SK-N-SH treated with all-trans-retinoic acid at 6 μM for 48 hours (cell line): Measurements from ENCODE around the gene PRPSAP2.

ENCODE experiments used
- BACH2 ChIP-seq: fragments of 250-450 bp; sonication (Bioruptor Pico); IDR thresholded peaks from 2 replicates; pipeline ENCODE4 v1.9.0; 2021; ENCODE audit warnings: mild to moderate bottlenecking, borderline replicate concordance
- ESRRG ChIP-seq: fragments of 250-450 bp; sonication (Bioruptor Pico); IDR thresholded peaks from 2 replicates; pipeline ENCODE4 v1.6.1; 2021; ENCODE audit warnings: mild to moderate bottlenecking
- RARB ChIP-seq: fragments of 250-450 bp; sonication (Bioruptor Pico); IDR thresholded peaks from 2 replicates; pipeline ENCODE4 v1.8.0; 2021; ENCODE audit warnings: mild to moderate bottlenecking, moderate library complexity
- SNAI2 ChIP-seq: fragments of 250-450 bp; sonication (Bioruptor Pico); IDR thresholded peaks from 2 replicates; pipeline ENCODE4 v1.5.0; 2020; ENCODE audit warnings: mild to moderate bottlenecking, moderate library complexity
- ZFP30 ChIP-seq: fragments of 450-650 bp; formaldehyde crosslinking; IDR thresholded peaks from 2 replicates; pipeline ENCODE4 v1.5.0; 2022; ENCODE audit warnings: mild to moderate bottlenecking, moderate library complexity
- TF ChIP-seq, protein P1 (sequence below): fragments of 250-450 bp; sonication (Bioruptor Pico); IDR thresholded peaks from 2 replicates; pipeline ENCODE4 v1.8.0; 2020; ENCODE audit warnings: mild to moderate bottlenecking, moderate library complexity, borderline replicate concordance

DNA sequence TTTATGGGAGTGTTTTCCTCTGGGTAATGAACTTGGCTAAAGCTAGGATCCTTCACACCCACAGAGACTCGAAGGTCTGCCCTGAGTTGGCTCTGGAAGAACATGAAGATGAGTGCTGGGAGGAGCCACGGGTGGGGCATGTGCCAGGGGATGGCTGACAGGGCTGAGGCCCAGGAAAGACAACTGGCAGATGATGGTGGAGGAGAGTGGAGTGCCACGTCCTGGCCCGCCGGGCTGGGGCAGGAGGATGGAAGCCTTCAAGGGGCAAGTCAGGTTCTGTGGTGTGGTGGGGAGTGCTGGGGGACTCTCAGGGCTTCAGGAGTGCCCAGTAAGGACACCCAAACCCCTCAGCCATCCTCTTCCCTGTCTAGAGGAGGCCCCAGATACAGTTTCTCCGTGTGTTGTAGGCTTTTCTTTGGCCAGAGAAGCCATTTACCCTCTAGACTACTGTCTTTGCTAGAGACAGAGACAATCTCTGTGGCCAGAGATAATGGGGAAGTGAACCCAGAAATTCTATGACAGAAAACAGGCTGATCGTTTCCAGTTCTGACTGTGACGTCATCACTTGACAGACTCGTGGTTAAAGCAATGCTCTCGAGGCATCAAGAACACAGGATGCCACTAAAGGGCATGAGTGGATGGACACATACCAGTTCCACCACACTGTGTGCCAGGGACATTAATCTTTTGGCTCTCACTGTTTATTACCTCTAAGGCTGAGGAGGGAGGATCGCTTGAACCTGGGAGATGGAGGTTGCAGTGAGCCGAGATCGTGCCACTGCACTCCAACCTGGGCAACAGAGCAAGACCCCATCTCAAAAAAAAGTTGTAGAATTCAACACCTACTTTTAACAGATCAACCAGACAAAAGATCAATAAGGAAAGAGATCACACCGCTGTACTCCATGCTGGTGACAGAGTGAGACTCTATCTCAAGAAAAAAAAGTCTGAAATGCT lies 75.4 kb downstream of the PRPSAP2 start:
- TF ChIP-seq BACH2 (CRISPR knock-in tag): no peak
- TF ChIP-seq ESRRG (CRISPR knock-in tag): no peak
- TF ChIP-seq, protein P1, sequence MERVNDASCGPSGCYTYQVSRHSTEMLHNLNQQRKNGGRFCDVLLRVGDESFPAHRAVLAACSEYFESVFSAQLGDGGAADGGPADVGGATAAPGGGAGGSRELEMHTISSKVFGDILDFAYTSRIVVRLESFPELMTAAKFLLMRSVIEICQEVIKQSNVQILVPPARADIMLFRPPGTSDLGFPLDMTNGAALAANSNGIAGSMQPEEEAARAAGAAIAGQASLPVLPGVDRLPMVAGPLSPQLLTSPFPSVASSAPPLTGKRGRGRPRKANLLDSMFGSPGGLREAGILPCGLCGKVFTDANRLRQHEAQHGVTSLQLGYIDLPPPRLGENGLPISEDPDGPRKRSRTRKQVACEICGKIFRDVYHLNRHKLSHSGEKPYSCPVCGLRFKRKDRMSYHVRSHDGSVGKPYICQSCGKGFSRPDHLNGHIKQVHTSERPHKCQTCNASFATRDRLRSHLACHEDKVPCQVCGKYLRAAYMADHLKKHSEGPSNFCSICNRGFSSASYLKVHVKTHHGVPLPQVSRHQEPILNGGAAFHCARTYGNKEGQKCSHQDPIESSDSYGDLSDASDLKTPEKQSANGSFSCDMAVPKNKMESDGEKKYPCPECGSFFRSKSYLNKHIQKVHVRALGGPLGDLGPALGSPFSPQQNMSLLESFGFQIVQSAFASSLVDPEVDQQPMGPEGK: no peak
- no peak for TF ChIP-seq SNAI2
- no peak for TF ChIP-seq RARB
- TF ChIP-seq ZFP30: no peak
